Osteoblast (primary cell): ENCODE measurements around the gene LRP11. TPM values are rescaled to one million over a fixed set of nuclear protein-coding genes. Genes with fewer than 3 reads are reported as not detected.

Source experiments
- DNase-seq: peaks from one replicate; pipeline ENCODE4 v3.0.0; 2011; ENCODE audit warnings: low spot score, mixed read lengths; ENCODE audit not compliant: insufficient read length; ENCODE audit errors: missing footprints
- H2AFZ ChIP-seq: 2 replicates; pipeline ENCODE4 v1.6.0; 2011; ENCODE audit warnings: mild to moderate bottlenecking, low read length
- H3K27ac ChIP-seq: 2 replicates; pipeline ENCODE4 v1.5.1; 2011; ENCODE audit warnings: mild to moderate bottlenecking, low read depth, low read length, moderate library complexity
- H3K27me3 ChIP-seq: 2 replicates; pipeline ENCODE4 v1.6.0; 2012; ENCODE audit warnings: mild to moderate bottlenecking, control low read depth, inconsistent platforms, low read length, moderate library complexity; ENCODE audit not compliant: insufficient read depth
- H3K36me3 ChIP-seq: 2 replicates; pipeline ENCODE4 v1.5.1; 2011; ENCODE audit warnings: mild to moderate bottlenecking, low read length, control low read depth, moderate library complexity; ENCODE audit not compliant: insufficient read depth
- H3K4me1 ChIP-seq: 2 replicates; pipeline ENCODE4 v1.5.1; 2011; ENCODE audit warnings: mild to moderate bottlenecking, low read length, control low read depth, moderate library complexity; ENCODE audit not compliant: insufficient read depth
- H3K4me2 ChIP-seq: 2 replicates; pipeline ENCODE4 v1.6.0; 2011; ENCODE audit warnings: mild to moderate bottlenecking, low read length; ENCODE audit not compliant: insufficient read depth
- H3K4me3 ChIP-seq: fragments of 200-600 bp; sonication (generic); 3 replicates; pipeline ENCODE4 v1.5.1; 2012; ENCODE audit warnings: mild to moderate bottlenecking, low read length, inconsistent platforms; ENCODE audit not compliant: insufficient read depth
- H3K79me2 ChIP-seq: 2 replicates; pipeline ENCODE4 v1.6.0; 2012; ENCODE audit warnings: mild to moderate bottlenecking, low read length, control low read depth, inconsistent platforms; ENCODE audit not compliant: insufficient read depth
- H3K9me3 ChIP-seq: 2 replicates; pipeline ENCODE4 v1.5.1; 2011; ENCODE audit warnings: low read depth, low read length, control low read depth
- H4K20me1 ChIP-seq: 2 replicates; pipeline ENCODE4 v1.6.0; 2012; ENCODE audit warnings: mild to moderate bottlenecking, low read length, control low read depth; ENCODE audit not compliant: insufficient read depth
- total RNA-seq: library from RNA; depleted of rRNA; stranded (reverse); fragments of >200 nt; gene quantifications from 2 replicates; pipeline ENCODE4 v1.2.3, GENCODE V29; 2012
- TF ChIP-seq, protein P1 (sequence below): IDR thresholded peaks from 2 replicates; pipeline ENCODE4 v1.5.1; 2011; ENCODE audit warnings: mild to moderate bottlenecking, low read depth, low read length, moderate library complexity; ENCODE audit errors: extremely low read depth

Gene LRP11
- total RNA-seq, 1 donor: 39.4 TPM

DNA sequence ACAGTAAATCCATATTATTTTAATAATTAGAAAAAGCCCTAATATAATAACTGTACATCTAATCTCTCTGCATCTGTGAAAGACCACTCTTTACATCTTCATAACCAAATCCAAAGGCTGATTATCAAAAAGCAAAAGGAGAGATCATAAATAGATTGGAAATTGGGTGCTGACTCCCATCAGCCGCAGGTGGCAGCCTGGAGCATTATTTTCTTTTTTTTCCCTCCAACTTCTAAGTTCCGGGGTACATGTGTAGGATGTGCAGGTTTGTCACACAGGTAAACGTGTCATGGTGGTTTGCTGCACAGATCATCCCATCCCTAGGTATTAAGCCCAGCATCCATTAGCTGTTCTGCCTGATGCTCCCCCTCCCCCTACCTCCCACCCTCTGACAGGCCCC lies 30.5 kb downstream of the LRP11 start:
- no peak for DNase-seq
- Histone ChIP-seq H4K20me1 (peaks cover 5% of the 10 kb centered on the region), H3K9me3 (no peaks in the 10 kb centered on the region), H3K36me3 (peaks cover 16% of the 10 kb centered on the region), H3K27me3 (no peaks in the 10 kb centered on the region), H3K79me2 (no peaks in the 10 kb centered on the region), H3K4me1 (peaks cover 10% of the 10 kb centered on the region), H3K27ac (no peak overlapping the region), H3K4me3 (no peak overlapping the region), H2AFZ (no peak overlapping the region), H3K4me2 (no peak overlapping the region)
- TF ChIP-seq, protein P1, sequence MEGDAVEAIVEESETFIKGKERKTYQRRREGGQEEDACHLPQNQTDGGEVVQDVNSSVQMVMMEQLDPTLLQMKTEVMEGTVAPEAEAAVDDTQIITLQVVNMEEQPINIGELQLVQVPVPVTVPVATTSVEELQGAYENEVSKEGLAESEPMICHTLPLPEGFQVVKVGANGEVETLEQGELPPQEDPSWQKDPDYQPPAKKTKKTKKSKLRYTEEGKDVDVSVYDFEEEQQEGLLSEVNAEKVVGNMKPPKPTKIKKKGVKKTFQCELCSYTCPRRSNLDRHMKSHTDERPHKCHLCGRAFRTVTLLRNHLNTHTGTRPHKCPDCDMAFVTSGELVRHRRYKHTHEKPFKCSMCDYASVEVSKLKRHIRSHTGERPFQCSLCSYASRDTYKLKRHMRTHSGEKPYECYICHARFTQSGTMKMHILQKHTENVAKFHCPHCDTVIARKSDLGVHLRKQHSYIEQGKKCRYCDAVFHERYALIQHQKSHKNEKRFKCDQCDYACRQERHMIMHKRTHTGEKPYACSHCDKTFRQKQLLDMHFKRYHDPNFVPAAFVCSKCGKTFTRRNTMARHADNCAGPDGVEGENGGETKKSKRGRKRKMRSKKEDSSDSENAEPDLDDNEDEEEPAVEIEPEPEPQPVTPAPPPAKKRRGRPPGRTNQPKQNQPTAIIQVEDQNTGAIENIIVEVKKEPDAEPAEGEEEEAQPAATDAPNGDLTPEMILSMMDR: no peak

DNA sequence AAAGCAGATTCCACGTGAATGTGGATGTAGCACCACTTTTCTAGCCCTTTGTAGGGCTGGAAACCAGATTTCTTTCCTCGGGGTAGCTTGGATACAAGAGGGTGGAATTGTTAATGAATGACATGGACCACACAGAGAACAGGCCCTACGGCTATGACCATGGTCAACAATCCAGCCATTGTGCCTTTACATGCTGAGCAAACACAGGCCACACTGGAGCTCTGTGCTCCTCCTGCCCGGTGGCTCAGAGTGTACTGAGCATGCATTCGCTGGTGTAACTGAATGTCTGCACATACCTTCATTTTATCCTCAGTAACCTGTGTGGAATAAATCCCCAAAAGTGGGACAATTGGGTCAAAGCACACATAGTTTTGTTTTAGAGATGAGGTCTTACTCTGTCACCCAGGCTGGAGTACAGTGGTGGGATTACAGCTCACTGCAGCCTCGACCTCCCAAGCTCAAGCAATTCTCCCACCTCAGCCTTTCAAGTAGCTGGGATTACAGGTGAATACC lies 32.8 kb downstream of the LRP11 start:
- H3K4me3 ChIP-seq: peak overlapping the region; percentile 26

DNA sequence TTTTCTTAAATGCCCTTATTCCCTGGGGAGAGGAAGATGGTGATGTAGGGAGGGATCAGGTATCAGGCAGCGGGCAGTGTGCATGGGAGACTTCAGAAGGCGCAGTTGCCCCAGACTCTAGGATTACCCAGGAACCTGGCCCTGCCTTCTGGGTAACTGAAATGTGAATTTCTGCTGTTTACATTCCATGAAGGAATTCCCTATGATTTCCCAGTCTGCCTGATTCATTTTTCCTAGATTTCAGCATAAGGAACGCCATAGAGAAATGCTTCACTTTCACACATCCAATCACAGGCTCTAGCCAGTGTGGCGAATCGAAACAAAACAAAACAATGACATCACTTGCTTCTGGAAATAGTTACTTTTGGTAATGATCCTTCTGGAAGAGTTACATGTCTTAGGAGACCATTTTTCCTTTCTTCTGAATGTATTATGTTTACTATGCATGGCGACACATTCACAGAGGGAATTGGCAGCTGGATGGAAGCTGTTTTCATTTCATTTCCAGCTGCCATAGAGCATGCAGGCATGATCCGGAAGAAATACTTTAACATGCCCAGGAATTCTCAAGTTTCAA lies 33.3 kb downstream of the LRP11 start:
- Histone ChIP-seq H3K27me3 (no peaks in the 10 kb centered on the region), H3K4me2 (peak overlapping the region; percentile 75), H4K20me1 (peaks cover 5% of the 10 kb centered on the region), H3K36me3 (peaks cover 14% of the 10 kb centered on the region), H3K79me2 (no peaks in the 10 kb centered on the region), H3K4me3 (peak overlapping the region; percentile 26), H3K9me3 (no peaks in the 10 kb centered on the region), H3K4me1 (peaks cover 10% of the 10 kb centered on the region), H2AFZ (peak overlapping the region; percentile 61), H3K27ac (peak overlapping the region; percentile 11)
- DNase-seq: peak; percentile 88
- TF ChIP-seq, protein P1: no peak

More for the DNA sequence above, 32.8 kb downstream of the LRP11 start:
- peaks cover 10% of the 10 kb centered on the region for H3K4me1 ChIP-seq
- peak overlapping the region; percentile 61 for H2AFZ ChIP-seq
- no peaks in the 10 kb centered on the region for H3K9me3 ChIP-seq
- TF ChIP-seq, protein P1: no peak
- H3K27me3 ChIP-seq: no peaks in the 10 kb centered on the region
- peak overlapping the region; percentile 11 for H3K27ac ChIP-seq
- peaks cover 16% of the 10 kb centered on the region for H3K36me3 ChIP-seq
- H3K79me2 ChIP-seq: no peaks in the 10 kb centered on the region
- H4K20me1 ChIP-seq: peaks cover 5% of the 10 kb centered on the region
- H3K4me2 ChIP-seq: peak overlapping the region; percentile 75
- no peak for DNase-seq

DNA sequence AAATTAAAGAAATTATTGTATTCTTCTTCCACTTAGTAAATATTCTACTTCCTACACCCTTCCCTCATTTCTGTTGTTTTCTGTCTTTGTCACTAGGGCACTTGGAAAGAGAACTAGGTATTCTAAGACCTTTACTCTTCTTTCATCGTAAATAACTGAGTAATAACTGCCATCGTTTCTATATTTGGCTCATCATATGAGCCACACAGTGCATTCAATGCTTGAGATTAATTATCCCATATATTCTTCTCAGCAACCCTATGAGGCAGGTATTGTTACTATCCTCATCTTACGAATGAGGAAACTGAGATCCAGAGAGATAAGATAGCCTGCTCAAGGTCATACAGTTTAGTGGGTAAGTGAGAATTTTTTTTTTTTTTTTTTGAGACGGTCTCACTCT lies 38.9 kb downstream of the LRP11 start:
- Histone ChIP-seq H3K9me3 (no peaks in the 10 kb centered on the region), H3K4me1 (peaks cover under 1% of the 10 kb centered on the region), H3K79me2 (no peaks in the 10 kb centered on the region), H3K4me2 (no peak overlapping the region), H4K20me1 (no peaks in the 10 kb centered on the region), H3K36me3 (peaks cover 22% of the 10 kb centered on the region), H3K27ac (no peak overlapping the region), H2AFZ (no peak overlapping the region), H3K27me3 (no peaks in the 10 kb centered on the region), H3K4me3 (no peak overlapping the region)
- TF ChIP-seq, protein P1: no peak
- no peak for DNase-seq
